Measurements from ENCODE around the gene ZNF428. TPM values are rescaled to one million over a fixed set of nuclear protein-coding genes. Genes with fewer than 3 reads are reported as not detected.

ZNF428 gene
- polyA plus RNA-seq, 4 donors, result 75.2 to 118 (median 83.7) TPM

DNA sequence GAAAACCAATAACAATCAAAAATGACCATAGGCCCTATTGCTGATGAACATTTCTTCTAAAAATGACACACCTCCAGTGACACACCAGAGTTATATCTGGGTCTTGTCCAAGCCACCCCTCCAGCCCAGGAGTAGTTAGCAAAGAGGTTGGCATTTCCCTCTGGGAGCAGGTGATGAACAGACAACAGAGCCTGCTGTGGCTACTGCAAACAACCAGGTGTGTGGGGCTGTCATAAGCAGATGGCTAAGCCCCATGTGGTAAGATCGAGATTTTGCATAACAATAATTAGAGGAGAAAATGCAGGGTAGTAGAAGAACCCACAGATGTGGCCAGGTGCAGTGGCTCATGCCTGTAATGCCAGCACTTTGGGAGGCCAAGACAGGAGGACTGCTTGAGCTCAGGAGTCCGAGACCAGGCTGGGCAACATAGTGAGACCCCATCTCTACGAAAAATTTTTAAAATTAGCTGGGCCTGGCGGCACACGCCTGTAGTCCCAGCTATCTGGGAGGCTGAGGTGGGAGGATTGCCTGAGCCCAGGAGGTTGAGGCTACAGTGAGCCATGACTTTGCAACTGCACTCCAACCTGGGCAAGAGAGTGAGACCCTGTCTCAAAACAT is 49.1 kb downstream of the ZNF428 start:
- DNase-seq (ENCODE audit: low read depth in 4 of 4, low spot score in 3 of 4), result no peak

- DNase-seq (ENCODE audit: low read depth in 4 of 4, low spot score in 3 of 4), result no peak
These were observed 49.8 kb downstream of the ZNF428 start for GRCh38 chr19:43569657-43570056.

DNA sequence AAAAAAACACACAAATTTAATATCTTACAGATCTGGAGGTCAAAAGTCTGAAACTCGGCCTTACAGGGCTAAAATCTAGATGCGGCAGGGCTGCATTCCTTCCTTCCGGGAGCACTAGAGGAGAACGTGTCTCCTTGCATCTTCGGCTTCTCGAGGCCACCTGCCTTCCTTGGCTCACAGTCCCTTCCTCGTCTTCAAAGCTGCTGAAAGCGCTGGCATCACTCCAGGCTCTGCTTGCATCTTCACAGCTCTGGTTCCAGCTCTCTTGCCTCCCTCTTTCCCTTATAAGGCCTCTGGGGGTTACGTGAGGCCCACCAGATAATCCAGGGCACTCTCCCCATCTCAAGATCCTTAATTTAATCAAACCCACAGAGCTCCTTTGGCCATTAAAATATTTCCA is 54.6 kb downstream of the ZNF428 start:
- no peak for DNase-seq (ENCODE audit: low read depth in 4 of 4, low spot score in 3 of 4)

DNA sequence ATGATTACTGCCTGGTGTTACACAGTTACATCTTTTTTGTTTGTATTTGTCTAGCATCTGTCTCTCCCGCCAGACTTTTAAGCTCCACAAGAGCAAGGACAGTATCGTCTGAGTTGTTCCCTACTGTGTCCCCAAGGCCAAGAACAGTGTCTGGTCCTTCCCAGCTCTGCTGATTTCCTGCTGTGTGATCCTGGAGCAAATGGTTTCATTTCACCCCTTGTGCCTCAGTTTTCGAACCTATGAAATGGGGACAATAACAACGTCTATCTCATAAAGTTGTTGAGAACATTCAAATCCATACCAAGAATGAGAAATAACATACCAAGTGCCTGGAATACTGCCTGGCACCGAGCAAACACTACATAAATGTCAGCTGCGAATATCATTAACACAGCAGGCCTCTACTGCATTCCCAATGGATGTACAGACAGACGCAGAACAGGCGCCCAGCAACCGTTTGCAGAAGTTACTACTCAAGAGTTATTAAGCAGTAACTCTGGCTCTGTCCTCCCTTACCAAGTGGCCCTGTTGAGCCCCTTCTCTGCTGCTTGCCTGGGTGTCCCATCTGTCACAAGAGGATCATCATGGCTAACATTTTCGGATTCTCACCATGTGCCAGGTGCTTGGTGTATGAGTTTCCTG is 55.5 kb downstream of the ZNF428 start:
- no peak for DNase-seq (ENCODE audit: low read depth in 4 of 4, low spot score in 3 of 4)

GRCh38 chr19:43562698-43563241 is 56.7 kb downstream of the ZNF428 start:
- no peak for DNase-seq (ENCODE audit: low read depth in 4 of 4, low spot score in 3 of 4)

- no peak for DNase-seq (ENCODE audit: low read depth in 4 of 4, low spot score in 3 of 4)
These were observed 57.2 kb downstream of the ZNF428 start for GRCh38 chr19:43562226-43562697.

DNA sequence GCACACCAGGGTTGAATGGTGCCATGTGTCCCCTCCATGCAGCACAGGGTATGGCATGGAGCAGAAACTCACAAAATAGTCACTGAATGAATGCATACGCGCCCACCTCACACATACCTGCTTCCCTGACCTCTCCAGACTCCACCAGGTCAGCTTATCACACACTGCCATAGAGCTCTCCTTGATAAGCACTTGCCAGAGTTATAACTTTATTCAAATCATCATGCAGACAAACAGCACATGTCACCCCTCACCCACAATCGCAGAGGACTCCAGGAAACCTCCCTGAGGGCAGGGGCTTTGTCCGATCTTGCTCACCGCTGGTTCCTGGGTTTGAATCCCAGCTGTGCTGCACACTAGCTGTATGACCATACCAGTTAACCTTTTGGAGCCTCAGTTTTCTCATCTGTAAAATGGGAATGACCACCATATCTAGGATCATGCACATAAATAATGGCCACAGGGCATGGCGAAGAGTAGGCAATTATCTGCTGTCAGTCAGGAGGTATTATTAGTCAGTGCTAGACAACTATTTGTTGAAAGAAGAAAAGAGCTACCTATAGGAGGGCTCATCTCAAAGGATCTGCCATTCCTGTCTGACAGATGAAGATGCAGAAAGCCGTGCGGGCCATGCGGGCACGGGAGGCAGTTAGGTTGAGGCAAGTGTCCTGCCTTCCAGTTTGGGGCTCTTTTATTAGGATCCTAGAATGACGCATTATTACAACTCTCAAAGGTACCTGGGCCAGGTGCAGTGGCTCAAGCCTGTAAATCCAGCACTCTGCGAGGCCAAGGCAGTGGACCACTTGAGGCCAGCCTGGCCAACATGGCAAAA is 58.1 kb downstream of the ZNF428 start:
- no peak for DNase-seq (ENCODE audit: low read depth in 4 of 4, low spot score in 3 of 4)

DNA sequence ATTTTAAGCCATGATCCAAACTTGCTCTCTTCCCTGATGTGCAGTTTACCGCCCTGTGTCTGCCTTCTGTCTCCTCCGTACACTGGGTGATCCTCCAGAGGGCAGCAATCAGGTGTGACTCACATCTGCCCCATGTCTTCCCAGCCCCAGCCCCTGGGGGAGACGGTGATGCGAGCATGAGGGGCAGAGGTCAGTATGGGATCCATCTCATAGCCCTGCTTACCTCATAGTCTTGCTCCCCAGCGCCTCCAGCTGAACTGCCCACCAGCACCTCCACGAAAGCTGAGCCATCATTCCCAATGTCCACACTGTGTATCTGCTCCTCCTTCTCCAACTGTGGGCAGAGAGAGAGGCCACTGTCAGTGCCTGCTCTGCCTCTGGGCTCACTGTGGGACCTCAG is 58.7 kb downstream of the ZNF428 start:
- DNase-seq (ENCODE audit: low read depth in 4 of 4, low spot score in 3 of 4), result no peak

Other genes starting within 250 kb of the ZNF428 start
- under 1 TPM in 1 of 4 donors, not detected in 3; 0.11 TPM for gene TEX101, start 204.7 kb downstream of the ZNF428 start, polyA plus RNA-seq (ENCODE audit: insufficient read length in 4 of 4)
- gene LYPD3, start 154.0 kb downstream of the ZNF428 start, polyA plus RNA-seq (ENCODE audit: insufficient read length in 4 of 4), result 1 to 10 TPM; 1.3 to 4.1 (median 2.7) TPM
- gene PHLDB3, start 114.9 kb downstream of the ZNF428 start, polyA plus RNA-seq (ENCODE audit: insufficient read length in 4 of 4), result 10 to 100 TPM in 1 of 4 donors, 1 to 10 TPM in 3; 6.2 to 11.6 (median 8.2) TPM
- gene ETHE1, start 92.4 kb downstream of the ZNF428 start, polyA plus RNA-seq (ENCODE audit: insufficient read length in 4 of 4), result 10 to 100 TPM; 22.2 to 30.4 (median 25.6) TPM
- gene ZNF575, start 86.4 kb downstream of the ZNF428 start, polyA plus RNA-seq (ENCODE audit: insufficient read length in 4 of 4), result 1 to 10 TPM; 2.1 to 5.8 (median 2.4) TPM
- gene XRCC1, start 44.1 kb downstream of the ZNF428 start, polyA plus RNA-seq (ENCODE audit: insufficient read length in 4 of 4), result 10 to 100 TPM; 49.1 to 67.6 (median 57.3) TPM
- 10 to 100 TPM; 15.6 to 21.0 (median 18.8) TPM for gene PINLYP, start 43.8 kb downstream of the ZNF428 start, polyA plus RNA-seq (ENCODE audit: insufficient read length in 4 of 4)
- gene IRGQ, start 23.5 kb downstream of the ZNF428 start, polyA plus RNA-seq (ENCODE audit: insufficient read length in 4 of 4), result 10 to 100 TPM; 12.0 to 22.0 (median 17.2) TPM
- gene ZNF576, start 23.0 kb downstream of the ZNF428 start, polyA plus RNA-seq (ENCODE audit: insufficient read length in 4 of 4), result 10 to 100 TPM in 3 of 4 donors, 1 to 10 TPM in 1; 9.8 to 12.5 (median 11.2) TPM
- gene SRRM5, start 7.5 kb downstream of the ZNF428 start, polyA plus RNA-seq (ENCODE audit: insufficient read length in 4 of 4), result 1 to 10 TPM in 2 of 4 donors, under 1 TPM in 2; 0.41 to 2.3 (median 1.2) TPM
- 10 to 100 TPM; 30.7 to 54.3 (median 43.1) TPM for gene CADM4, start 20.2 kb upstream of the ZNF428 start, polyA plus RNA-seq (ENCODE audit: insufficient read length in 4 of 4)
- 10 to 100 TPM in 3 of 4 donors, 1 to 10 TPM in 1; 6.2 to 12.8 (median 10.6) TPM for gene PLAUR, start 50.5 kb upstream of the ZNF428 start, polyA plus RNA-seq (ENCODE audit: insufficient read length in 4 of 4)
- not detected for gene IRGC, start 96.4 kb upstream of the ZNF428 start, polyA plus RNA-seq (ENCODE audit: insufficient read length in 4 of 4)
- gene SMG9, start 135.3 kb upstream of the ZNF428 start, polyA plus RNA-seq (ENCODE audit: insufficient read length in 4 of 4), result 10 to 100 TPM; 39.9 to 67.8 (median 46.7) TPM
- 1 to 10 TPM in 3 of 4 donors, under 1 TPM in 1; 0.96 to 3.4 (median 1.5) TPM for gene KCNN4, start 161.3 kb upstream of the ZNF428 start, polyA plus RNA-seq (ENCODE audit: insufficient read length in 4 of 4)
- gene LYPD5, start 182.8 kb upstream of the ZNF428 start, polyA plus RNA-seq (ENCODE audit: insufficient read length in 4 of 4), result under 1 TPM; 0.24 to 0.58 (median 0.42) TPM
- 10 to 100 TPM; 11.4 to 21.8 (median 13.6) TPM for gene ZNF283, start 207.7 kb upstream of the ZNF428 start, polyA plus RNA-seq (ENCODE audit: insufficient read length in 4 of 4)